Mesendoderm (in vitro differentiated cells): Measurements from ENCODE around the gene RNF5.
A peak's percentile ranks its signal among the peaks of the same experiment; 100 is the strongest.

ENCODE experiments used
- DNase-seq: peaks from one replicate; pipeline ENCODE4 v3.0.0; 2013
- H2AK5ac ChIP-seq: 2 replicates; pipeline ENCODE4 v1.6.1; 2013; ENCODE audit warnings: low read length, inconsistent platforms
- H2BK120ac ChIP-seq: 2 replicates; pipeline ENCODE4 v1.6.1; 2013; ENCODE audit warnings: low read depth, mild to moderate bottlenecking, low read length, moderate library complexity, mixed read lengths
- H2BK15ac ChIP-seq: replicated peaks from 2 replicates; pipeline ENCODE4 v1.6.1; 2013; ENCODE audit warnings: low read depth, mild to moderate bottlenecking, moderate library complexity
- H2BK5ac ChIP-seq: 2 replicates; pipeline ENCODE4 v1.6.1; 2013; ENCODE audit warnings: low read length, inconsistent platforms
- H3K18ac ChIP-seq: 2 replicates; pipeline ENCODE4 v1.6.1; 2013; ENCODE audit warnings: mild to moderate bottlenecking, low read length, mixed read lengths
- H3K23ac ChIP-seq: one replicate; pipeline ENCODE4 v1.6.1; 2013; ENCODE audit warnings: low read length
- H3K27ac ChIP-seq: 2 replicates; pipeline ENCODE4 v1.5.1; 2013; ENCODE audit warnings: low read depth, mild to moderate bottlenecking, inconsistent platforms, low read length, moderate library complexity
- H3K27me3 ChIP-seq: 2 replicates; pipeline ENCODE4 v1.6.1; 2013; ENCODE audit warnings: low read length, control low read depth, mild to moderate bottlenecking, inconsistent platforms; ENCODE audit not compliant: insufficient read depth, poor library complexity
- H3K36me3 ChIP-seq: 2 replicates; pipeline ENCODE4 v1.6.1; 2013; ENCODE audit warnings: low read length, inconsistent platforms; ENCODE audit not compliant: control insufficient read depth, insufficient read depth
- H3K4ac ChIP-seq: one replicate; pipeline ENCODE4 v1.6.1; 2013; ENCODE audit warnings: low read depth, mild to moderate bottlenecking, low read length, moderate library complexity
- H3K4me1 ChIP-seq: 2 replicates; pipeline ENCODE4 v1.6.1; 2013; ENCODE audit warnings: low read depth, low read length, inconsistent platforms; ENCODE audit not compliant: control insufficient read depth
- H3K4me2 ChIP-seq: 2 replicates; pipeline ENCODE4 v1.6.1; 2013; ENCODE audit warnings: low read length
- H3K4me3 ChIP-seq: 2 replicates; pipeline ENCODE4 v1.5.1; 2013; ENCODE audit warnings: mild to moderate bottlenecking, low read length
- H3K56ac ChIP-seq: one replicate; pipeline ENCODE4 v1.6.1; 2013; ENCODE audit warnings: low read length
- H3K79me1 ChIP-seq: 2 replicates; pipeline ENCODE4 v1.6.1; 2013; ENCODE audit warnings: low read length, inconsistent platforms
- H3K79me2 ChIP-seq: 2 replicates; pipeline ENCODE4 v1.6.1; 2013; ENCODE audit warnings: mild to moderate bottlenecking, low read length; ENCODE audit not compliant: control insufficient read depth, insufficient read depth
- H3K9ac ChIP-seq: 2 replicates; pipeline ENCODE4 v1.6.1; 2013; ENCODE audit warnings: low read length, inconsistent platforms
- H4K5ac ChIP-seq: one replicate; pipeline ENCODE4 v1.6.1; 2013; ENCODE audit warnings: low read length
- H4K8ac ChIP-seq: one replicate; pipeline ENCODE4 v1.6.1; 2013; ENCODE audit warnings: low read depth, mild to moderate bottlenecking, control low read depth, low read length, moderate library complexity
- WGBS: extraction: QIAGEN DNeasy Blood & Tissue Kit; methylation state at CpG from one replicate; pipeline ENCODE4 v1.1.7; 2013; ENCODE audit warnings: low lambda C conversion rate, missing lambda C conversion rate; ENCODE audit not compliant: insufficient coverage; ENCODE audit errors: extremely low coverage; 5-methylcytosine and 5-hydroxymethylcytosine counted together

The RNF5 gene

DNA sequence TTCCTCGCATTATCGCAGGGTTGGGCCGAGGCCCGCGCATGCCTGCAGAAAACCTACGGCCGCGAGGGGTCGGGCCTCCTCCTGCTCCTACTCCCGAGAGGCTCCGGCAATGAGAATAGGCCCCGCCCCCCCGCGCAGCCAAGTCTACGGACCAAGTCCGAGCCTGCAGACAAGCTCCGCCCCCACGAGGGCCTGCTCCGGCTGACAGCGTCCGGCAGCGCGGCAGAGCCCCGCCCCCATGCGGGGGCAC is 17.4 kb downstream of the RNF5 start:
- no CpG with 5 or more reads among the region's 25 CpGs for WGBS
- no peak overlapping the region for H3K4me2 ChIP-seq
- H3K18ac ChIP-seq = no peak overlapping the region
- H4K5ac ChIP-seq = no peak overlapping the region
- no peak overlapping the region for H2AK5ac ChIP-seq
- peaks cover 22% of the 10 kb centered on the region for H3K4me1 ChIP-seq
- H2BK5ac ChIP-seq = no peak overlapping the region
- no peak overlapping the region for H2BK15ac ChIP-seq
- no peak overlapping the region for H3K9ac ChIP-seq
- no peaks in the 10 kb centered on the region for H3K36me3 ChIP-seq
- H3K27ac ChIP-seq = peak overlapping the region; percentile 95
- no peak overlapping the region for H3K56ac ChIP-seq
- no peak overlapping the region for H3K4ac ChIP-seq
- no peaks in the 10 kb centered on the region for H3K79me2 ChIP-seq
- no peak overlapping the region for H2BK120ac ChIP-seq
- peak; percentile 100 for DNase-seq
- no peaks in the 10 kb centered on the region for H3K27me3 ChIP-seq
- no peak overlapping the region for H3K23ac ChIP-seq
- no peak overlapping the region for H4K8ac ChIP-seq
- no peak overlapping the region for H3K4me3 ChIP-seq
- H3K79me1 ChIP-seq = peaks cover 2% of the 10 kb centered on the region

DNA sequence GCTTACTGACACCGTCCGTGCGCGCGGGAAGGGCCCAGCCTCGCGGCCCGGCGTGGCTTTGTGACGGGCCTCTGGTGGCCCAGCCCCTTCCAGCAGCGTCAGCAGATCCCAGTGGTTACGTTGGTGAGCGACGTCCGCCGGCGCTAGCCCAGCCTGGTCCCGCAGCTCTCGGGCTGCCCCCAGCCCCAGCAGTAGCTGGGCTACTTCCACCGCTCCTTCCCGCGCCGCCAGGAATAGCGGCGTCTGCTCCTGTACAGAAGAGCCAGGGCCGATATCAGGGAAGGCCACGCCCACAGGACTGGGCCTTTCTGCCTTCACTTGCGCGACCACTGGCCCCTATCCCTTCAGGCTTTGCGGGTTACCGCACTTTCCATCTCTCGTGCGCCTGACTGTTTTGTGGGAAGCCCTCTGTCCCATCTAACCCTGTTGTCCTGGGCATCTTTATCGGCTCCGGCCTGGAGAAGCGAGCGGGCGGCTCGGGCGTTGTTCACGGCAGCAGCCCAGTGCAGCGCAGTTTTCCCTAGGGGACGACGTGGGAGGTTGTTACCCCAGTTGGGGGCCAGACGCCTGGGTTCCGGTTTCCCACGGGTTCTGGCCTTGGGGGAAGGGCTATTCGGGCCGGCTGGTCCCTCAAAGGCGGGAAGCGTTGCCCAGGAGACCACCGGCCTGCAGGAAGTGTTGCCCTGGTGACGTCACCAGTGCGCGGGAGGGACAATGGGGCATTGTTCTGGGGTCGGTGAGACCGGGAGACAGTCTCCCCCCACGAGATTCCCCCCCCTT is 17.9 kb downstream of the RNF5 start:
- Histone ChIP-seq H3K18ac (peak overlapping the region; percentile 52), H3K9ac (peak overlapping the region; percentile 99), H3K36me3 (no peaks in the 10 kb centered on the region), H2AK5ac (peak overlapping the region; percentile 22), H2BK15ac (no peak overlapping the region), H2BK120ac (no peak overlapping the region), H4K5ac (no peak overlapping the region), H3K4ac (peak overlapping the region; percentile 63), H3K27me3 (no peaks in the 10 kb centered on the region), H3K4me2 (peak overlapping the region; percentile 61), H3K79me2 (no peaks in the 10 kb centered on the region), H3K27ac (peak overlapping the region; percentile 95), H3K23ac (peak overlapping the region; percentile 11), H4K8ac (no peak overlapping the region), H3K79me1 (peaks cover 2% of the 10 kb centered on the region), H3K4me1 (peaks cover 19% of the 10 kb centered on the region), H3K4me3 (peak overlapping the region; percentile 54), H3K56ac (peak overlapping the region; percentile 89), H2BK5ac (peak overlapping the region; percentile 94)
- WGBS = no CpG with 5 or more reads among the region's 58 CpGs
- DNase-seq = peak; percentile 94

DNA sequence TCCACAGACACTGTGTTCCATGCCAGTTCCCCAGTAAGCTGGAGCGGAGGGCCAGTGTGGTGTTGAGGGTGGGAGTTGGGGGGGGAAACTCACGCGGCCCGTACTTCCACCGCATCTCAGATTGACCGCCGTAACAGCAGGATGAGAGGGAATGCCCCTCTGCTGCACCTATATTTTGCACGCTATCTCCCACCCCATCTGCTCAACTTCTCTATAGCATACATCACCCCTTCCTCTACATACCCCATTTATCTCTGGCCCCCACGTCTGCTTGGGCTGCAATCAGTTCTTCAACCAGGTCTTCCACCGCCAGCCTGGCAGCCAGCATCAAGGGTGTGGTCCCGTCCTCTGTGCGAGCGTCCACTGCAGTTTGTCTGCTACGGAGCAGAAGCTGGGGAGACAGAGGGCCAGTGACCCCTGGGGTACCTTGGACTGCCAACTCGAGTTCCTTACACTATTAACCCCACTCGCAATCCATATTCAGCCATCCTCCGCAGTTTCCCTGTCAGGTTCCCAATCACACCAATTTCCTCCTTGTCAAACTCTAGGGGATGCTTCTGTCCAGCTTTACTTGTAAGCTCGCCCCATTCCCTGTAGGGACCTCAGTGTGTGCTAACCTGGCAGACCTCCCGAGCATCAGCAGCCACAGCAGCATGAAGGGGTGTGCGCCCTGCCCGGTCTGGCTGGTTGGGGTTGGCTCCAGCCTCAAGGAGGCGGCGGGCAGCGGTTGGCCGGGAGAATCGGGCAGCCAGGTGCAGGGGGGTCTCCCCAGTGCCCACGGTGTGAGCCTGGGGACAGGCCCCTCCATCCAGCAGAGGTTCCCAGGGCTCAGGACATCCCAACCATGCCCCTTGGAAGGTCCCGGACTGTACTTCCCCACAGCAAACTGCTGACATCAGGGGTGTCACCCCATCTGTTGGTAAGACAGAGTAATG is 18.7 kb downstream of the RNF5 start:
- H3K79me1 ChIP-seq = peaks cover 2% of the 10 kb centered on the region
- H3K27me3 ChIP-seq = no peaks in the 10 kb centered on the region
- no peaks in the 10 kb centered on the region for H3K36me3 ChIP-seq
- no CpG with 5 or more reads among the region's 28 CpGs for WGBS
- no peak overlapping the region for H3K23ac ChIP-seq
- H2BK5ac ChIP-seq = no peak overlapping the region
- no peak overlapping the region for H2BK15ac ChIP-seq
- H3K18ac ChIP-seq = no peak overlapping the region
- peak; percentile 41 for DNase-seq
- no peak overlapping the region for H4K8ac ChIP-seq
- H2AK5ac ChIP-seq = no peak overlapping the region
- no peak overlapping the region for H3K4ac ChIP-seq
- H3K27ac ChIP-seq = no peak overlapping the region
- no peak overlapping the region for H2BK120ac ChIP-seq
- H3K9ac ChIP-seq = peak overlapping the region; percentile 99
- no peaks in the 10 kb centered on the region for H3K79me2 ChIP-seq
- peak overlapping the region; percentile 17 for H3K4me3 ChIP-seq
- H4K5ac ChIP-seq = peak overlapping the region; percentile 71
- H3K4me2 ChIP-seq = peak overlapping the region; percentile 57
- H3K4me1 ChIP-seq = peaks cover 17% of the 10 kb centered on the region
- H3K56ac ChIP-seq = peak overlapping the region; percentile 89

DNA sequence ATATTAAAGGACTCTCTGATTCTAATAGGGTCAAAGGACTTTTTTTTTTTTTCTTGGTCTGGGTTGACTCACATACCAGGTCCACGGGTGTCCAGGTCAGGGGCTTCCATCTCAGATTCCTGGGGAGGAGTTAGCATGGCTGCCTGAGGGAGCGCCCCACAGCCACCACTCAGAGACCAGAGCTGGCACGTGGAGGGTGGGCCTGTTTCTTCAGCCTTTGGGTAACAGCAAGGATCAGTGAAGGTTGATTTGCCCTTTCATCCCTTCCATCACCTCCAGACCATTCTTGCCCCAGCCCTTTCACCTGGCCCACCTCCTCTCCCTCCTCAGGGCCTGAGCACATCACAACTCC is 20.1 kb downstream of the RNF5 start:
- H2BK120ac ChIP-seq = no peak overlapping the region
- H2BK15ac ChIP-seq = no peak overlapping the region
- no peak for DNase-seq
- H3K79me2 ChIP-seq = no peaks in the 10 kb centered on the region
- no peak overlapping the region for H3K18ac ChIP-seq
- no peak overlapping the region for H4K8ac ChIP-seq
- H3K4me3 ChIP-seq = no peak overlapping the region
- no peak overlapping the region for H3K4me2 ChIP-seq
- H3K56ac ChIP-seq = no peak overlapping the region
- H3K36me3 ChIP-seq = no peaks in the 10 kb centered on the region
- no peaks in the 10 kb centered on the region for H3K27me3 ChIP-seq
- no peak overlapping the region for H3K27ac ChIP-seq
- H2AK5ac ChIP-seq = no peak overlapping the region
- H3K23ac ChIP-seq = no peak overlapping the region
- no peak overlapping the region for H2BK5ac ChIP-seq
- peaks cover 11% of the 10 kb centered on the region for H3K4me1 ChIP-seq
- no peaks in the 10 kb centered on the region for H3K79me1 ChIP-seq
- no peak overlapping the region for H3K9ac ChIP-seq
- no CpG with 5 or more reads among the region's 3 CpGs for WGBS
- no peak overlapping the region for H4K5ac ChIP-seq
- no peak overlapping the region for H3K4ac ChIP-seq

DNA sequence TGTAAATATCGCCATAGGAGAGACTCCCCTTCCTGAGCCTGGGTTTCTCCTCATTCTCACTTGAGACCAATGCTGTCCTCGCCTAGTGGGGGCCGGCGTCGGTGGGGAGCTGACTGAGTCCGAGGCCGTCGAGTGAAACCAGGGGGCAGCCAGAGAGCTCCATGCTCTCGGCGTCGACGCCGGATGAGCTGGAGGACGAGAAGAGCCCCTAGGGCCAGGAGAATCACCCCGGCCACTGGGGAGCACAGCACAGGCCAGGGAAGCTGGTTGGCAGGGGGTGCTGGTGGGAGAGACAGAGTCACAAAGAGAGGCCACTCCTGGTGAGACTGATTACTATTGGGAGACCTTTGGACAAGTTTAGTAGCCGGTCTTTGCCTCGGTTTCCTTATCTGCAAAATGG is 20.7 kb downstream of the RNF5 start:
- no peak overlapping the region for H3K4me2 ChIP-seq
- WGBS = no CpG with 5 or more reads among the region's 17 CpGs

More for the DNA sequence above, 20.7 kb downstream of the RNF5 start:
- H3K79me2 ChIP-seq = no peaks in the 10 kb centered on the region
- DNase-seq = no peak
- H3K23ac ChIP-seq = no peak overlapping the region
- no peak overlapping the region for H3K4ac ChIP-seq
- no peaks in the 10 kb centered on the region for H3K36me3 ChIP-seq
- H3K9ac ChIP-seq = no peak overlapping the region
- H2BK5ac ChIP-seq = no peak overlapping the region
- no peaks in the 10 kb centered on the region for H3K79me1 ChIP-seq
- no peak overlapping the region for H3K18ac ChIP-seq
- H3K4me1 ChIP-seq = peaks cover 11% of the 10 kb centered on the region
- H2AK5ac ChIP-seq = no peak overlapping the region
- H3K27me3 ChIP-seq = no peaks in the 10 kb centered on the region
- H2BK120ac ChIP-seq = no peak overlapping the region
- no peak overlapping the region for H3K27ac ChIP-seq
- H3K56ac ChIP-seq = no peak overlapping the region
- no peak overlapping the region for H3K4me3 ChIP-seq
- H4K8ac ChIP-seq = no peak overlapping the region
- H4K5ac ChIP-seq = no peak overlapping the region
- no peak overlapping the region for H2BK15ac ChIP-seq
